Mucosa of rectum (tissue), 2 donors: Measurements from ENCODE around the gene CDKAL1.

Source experiments
- H3K27ac ChIP-seq, 2 donors: one replicate each; pipeline ENCODE4 v1.7.0; 2013; ENCODE audit warnings: inconsistent platforms in 2 of 2, low read depth in 2 of 2, low read length in 2 of 2
- H3K27me3 ChIP-seq, 2 donors: one replicate each; pipeline ENCODE4 v1.7.0; 2013; ENCODE audit warnings: low read length in 2 of 2; ENCODE audit not compliant: control insufficient read depth in 2 of 2, insufficient read depth in 2 of 2
- H3K36me3 ChIP-seq, 2 donors: one replicate each; pipeline ENCODE4 v1.7.0; 2013; ENCODE audit warnings: low read length in 2 of 2; ENCODE audit not compliant: control insufficient read depth in 2 of 2, insufficient read depth in 2 of 2
- H3K4me1 ChIP-seq, 2 donors: one replicate each; pipeline ENCODE4 v1.7.0; 2013; ENCODE audit warnings: low read length in 2 of 2, mild to moderate bottlenecking in 1 of 2; ENCODE audit not compliant: control insufficient read depth in 2 of 2, insufficient read depth in 2 of 2
- H3K4me3 ChIP-seq, 2 donors: one replicate each; pipeline ENCODE4 v1.7.0; 2013; ENCODE audit warnings: low read length in 2 of 2
- H3K9ac ChIP-seq, 2 donors: one replicate each; pipeline ENCODE4 v1.7.0; 2013; ENCODE audit warnings: low read length in 2 of 2, low read depth in 1 of 2, mild to moderate bottlenecking in 1 of 2
- H3K9me3 ChIP-seq, 2 donors: one replicate each; pipeline ENCODE4 v1.7.0; 2013; ENCODE audit warnings: low read length in 2 of 2; ENCODE audit not compliant: control insufficient read depth in 2 of 2
- donor health status: healthy.
- donor health status: Normal muscosa, but diverticular disease.

CDKAL1 gene

GRCh38 chr6:20929283-20929682, 395.0 kb downstream of the CDKAL1 start:
- Histone ChIP-seq H3K27me3 (no peaks in the 10 kb centered on the region), H3K27ac (no peak overlapping the region), H3K4me1 (peaks cover 0 to 2% of the 10 kb centered on the region in 2 donors), H3K9me3 (no peaks in the 10 kb centered on the region), H3K4me3 (no peak overlapping the region), H3K9ac (no peak overlapping the region), H3K36me3 (no peaks in the 10 kb centered on the region)

- Histone ChIP-seq H3K36me3 (no peaks in the 10 kb centered on the region), H3K27me3 (no peaks in the 10 kb centered on the region), H3K4me1 (no peaks in the 10 kb centered on the region), H3K4me3 (no peak overlapping the region), H3K9me3 (no peaks in the 10 kb centered on the region), H3K9ac (no peak overlapping the region), H3K27ac (no peak overlapping the region)
These were observed 396.8 kb downstream of the CDKAL1 start for GRCh38 chr6:20931093-20931492.

GRCh38 chr6:20931772-20932171, 397.5 kb downstream of the CDKAL1 start:
- no peaks in the 10 kb centered on the region for H3K9me3 ChIP-seq
- no peak overlapping the region for H3K9ac ChIP-seq
- H3K4me3 ChIP-seq: no peak overlapping the region
- no peaks in the 10 kb centered on the region for H3K27me3 ChIP-seq
- H3K27ac ChIP-seq: no peak overlapping the region
- no peaks in the 10 kb centered on the region for H3K36me3 ChIP-seq
- no peaks in the 10 kb centered on the region for H3K4me1 ChIP-seq

GRCh38 chr6:20932284-20932683, 398.0 kb downstream of the CDKAL1 start:
- H3K27me3 ChIP-seq: no peaks in the 10 kb centered on the region
- no peak overlapping the region for H3K27ac ChIP-seq
- H3K4me3 ChIP-seq: no peak overlapping the region
- no peak overlapping the region for H3K9ac ChIP-seq
- H3K36me3 ChIP-seq: no peaks in the 10 kb centered on the region
- no peaks in the 10 kb centered on the region for H3K4me1 ChIP-seq
- H3K9me3 ChIP-seq: no peaks in the 10 kb centered on the region

- H3K4me1 ChIP-seq: no peaks in the 10 kb centered on the region
- H3K9me3 ChIP-seq: no peaks in the 10 kb centered on the region
- H3K9ac ChIP-seq: no peak overlapping the region
- H3K27ac ChIP-seq: no peak overlapping the region
- no peaks in the 10 kb centered on the region for H3K27me3 ChIP-seq
- H3K4me3 ChIP-seq: no peak overlapping the region
- H3K36me3 ChIP-seq: no peaks in the 10 kb centered on the region
These were observed 399.0 kb downstream of the CDKAL1 start for GRCh38 chr6:20933057-20933788.

- no peaks in the 10 kb centered on the region for H3K9me3 ChIP-seq
- H3K4me1 ChIP-seq: no peaks in the 10 kb centered on the region
- H3K27ac ChIP-seq: no peak overlapping the region
- H3K4me3 ChIP-seq: no peak overlapping the region
- no peaks in the 10 kb centered on the region for H3K27me3 ChIP-seq
- no peak overlapping the region for H3K9ac ChIP-seq
- H3K36me3 ChIP-seq: no peaks in the 10 kb centered on the region
These were observed 402.7 kb downstream of the CDKAL1 start for GRCh38 chr6:20936949-20937348.

GRCh38 chr6:20939161-20939775, 405.0 kb downstream of the CDKAL1 start:
- no peaks in the 10 kb centered on the region for H3K27me3 ChIP-seq
- H3K4me1 ChIP-seq: no peaks in the 10 kb centered on the region
- H3K9me3 ChIP-seq: no peaks in the 10 kb centered on the region
- H3K36me3 ChIP-seq: no peaks in the 10 kb centered on the region
- H3K4me3 ChIP-seq: no peak overlapping the region
- no peak overlapping the region for H3K27ac ChIP-seq
- no peak overlapping the region for H3K9ac ChIP-seq

- Histone ChIP-seq H3K4me3 (no peak overlapping the region), H3K9ac (no peak overlapping the region), H3K9me3 (no peaks in the 10 kb centered on the region), H3K27ac (no peak overlapping the region), H3K27me3 (no peaks in the 10 kb centered on the region), H3K4me1 (no peaks in the 10 kb centered on the region), H3K36me3 (no peaks in the 10 kb centered on the region)
These were observed 408.9 kb downstream of the CDKAL1 start for GRCh38 chr6:20943040-20943627.

- no peak overlapping the region for H3K27ac ChIP-seq
- H3K9me3 ChIP-seq: no peaks in the 10 kb centered on the region
- no peaks in the 10 kb centered on the region for H3K27me3 ChIP-seq
- no peak overlapping the region for H3K9ac ChIP-seq
- no peak overlapping the region for H3K4me3 ChIP-seq
- no peaks in the 10 kb centered on the region for H3K4me1 ChIP-seq
- no peaks in the 10 kb centered on the region for H3K36me3 ChIP-seq
These were observed 409.7 kb downstream of the CDKAL1 start for GRCh38 chr6:20943922-20944321.

- Histone ChIP-seq H3K4me1 (no peaks in the 10 kb centered on the region), H3K4me3 (no peak overlapping the region), H3K27me3 (no peaks in the 10 kb centered on the region), H3K36me3 (no peaks in the 10 kb centered on the region), H3K27ac (no peak overlapping the region), H3K9me3 (no peaks in the 10 kb centered on the region), H3K9ac (no peak overlapping the region)
These were observed 411.8 kb downstream of the CDKAL1 start for GRCh38 chr6:20946022-20946421.
